ENCODE data around the gene ITM2C.

Gene ITM2C, protein sequence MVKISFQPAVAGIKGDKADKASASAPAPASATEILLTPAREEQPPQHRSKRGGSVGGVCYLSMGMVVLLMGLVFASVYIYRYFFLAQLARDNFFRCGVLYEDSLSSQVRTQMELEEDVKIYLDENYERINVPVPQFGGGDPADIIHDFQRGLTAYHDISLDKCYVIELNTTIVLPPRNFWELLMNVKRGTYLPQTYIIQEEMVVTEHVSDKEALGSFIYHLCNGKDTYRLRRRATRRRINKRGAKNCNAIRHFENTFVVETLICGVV

GRCh38 chr2:230864605-230865306 is at the start of gene ITM2C:
Gene ITM2C (plus strand): TSS chr2:230864942. CDS start chr2:230865026, 84 bp downstream.
- DNase-seq (ENCODE audit: low read depth in 2 of 2): peak; percentile 51 to 68

- no peak for DNase-seq (ENCODE audit: low read depth in 2 of 2)
Measured at GRCh38 chr2:230815088-230815487, 49.7 kb upstream of the ITM2C start.

GRCh38 chr2:230816735-230817134 is 48.0 kb upstream of the ITM2C start:
- DNase-seq (ENCODE audit: low read depth in 2 of 2): no peak

GRCh38 chr2:230819433-230819832 is 45.3 kb upstream of the ITM2C start:
- DNase-seq (ENCODE audit: low read depth in 2 of 2): no peak

DNA sequence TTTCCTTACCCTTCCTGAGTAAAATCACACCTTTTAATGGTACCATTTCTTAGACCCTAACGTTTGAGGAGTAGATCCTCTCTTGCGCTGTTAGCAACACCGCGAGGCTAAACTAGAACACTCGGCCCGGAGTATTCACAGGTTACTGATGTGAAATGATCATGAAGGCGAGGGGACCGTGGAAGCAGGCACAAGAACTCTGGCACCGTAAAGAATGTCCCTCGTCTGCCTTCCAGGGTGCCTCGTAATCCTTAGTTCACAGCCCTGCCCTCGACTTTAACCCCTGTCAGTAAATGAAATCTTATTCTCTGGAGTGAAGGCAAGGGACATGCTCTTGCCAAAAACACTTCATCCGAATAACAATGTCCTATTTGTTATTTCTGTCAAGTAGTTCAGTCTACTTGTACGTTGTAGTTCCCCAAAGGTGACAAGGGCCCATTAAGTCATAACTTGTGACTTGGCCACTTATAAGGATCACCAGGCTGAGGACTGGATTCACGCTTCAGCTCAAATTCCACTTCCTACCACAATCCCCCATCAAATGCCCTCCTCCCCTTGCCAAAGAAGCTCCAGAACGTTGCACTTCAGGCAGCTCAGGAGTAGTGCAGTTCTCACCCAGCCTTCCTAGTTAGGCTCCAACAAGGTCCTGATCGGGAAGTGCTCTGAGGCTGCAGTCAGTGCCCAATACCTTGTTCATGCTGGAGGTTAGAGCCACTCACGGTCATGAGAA is 43.3 kb upstream of the ITM2C start:
- DNase-seq (ENCODE audit: low read depth in 2 of 2): no peak

GRCh38 chr2:230821991-230822520 is 42.7 kb upstream of the ITM2C start:
- no peak for DNase-seq (ENCODE audit: low read depth in 2 of 2)

DNA sequence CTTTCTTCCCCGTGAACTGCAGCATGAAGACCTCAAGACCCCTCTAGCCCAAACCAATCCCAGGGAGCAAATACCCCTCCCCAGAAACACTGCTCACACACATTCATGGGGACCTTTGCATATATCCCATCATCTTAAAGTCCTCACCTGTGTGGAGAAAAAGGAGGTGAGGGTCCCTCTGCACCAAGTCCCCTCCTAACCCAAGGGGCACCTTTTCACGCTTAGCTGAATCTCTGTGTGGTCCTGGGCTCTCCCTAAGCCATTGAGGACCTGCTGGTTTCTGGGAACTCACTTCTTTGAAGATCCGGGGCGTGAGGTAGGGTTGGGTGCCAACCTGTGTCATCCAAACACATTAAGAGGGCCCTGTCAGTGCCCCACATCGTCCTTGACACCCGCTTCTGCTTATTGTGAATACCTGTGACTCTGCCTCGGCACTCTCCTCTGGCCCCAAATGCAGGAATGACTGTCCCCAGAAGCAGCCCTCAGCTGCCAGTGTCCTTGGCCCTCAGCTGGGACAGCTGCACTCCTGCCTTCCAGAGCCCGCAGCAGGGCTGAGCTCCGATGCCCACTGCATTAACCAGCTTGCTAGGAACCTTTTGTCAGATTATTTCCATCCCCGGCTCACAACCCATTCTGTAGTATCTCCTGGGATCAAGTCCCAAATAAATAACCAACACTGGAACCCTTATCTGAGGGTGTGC is 41.3 kb upstream of the ITM2C start:
- no peak for DNase-seq (ENCODE audit: low read depth in 2 of 2)

- DNase-seq (ENCODE audit: low read depth in 2 of 2): peak; percentile 11 to 54
Measured at GRCh38 chr2:230824406-230824978, 40.2 kb upstream of the ITM2C start.

DNA sequence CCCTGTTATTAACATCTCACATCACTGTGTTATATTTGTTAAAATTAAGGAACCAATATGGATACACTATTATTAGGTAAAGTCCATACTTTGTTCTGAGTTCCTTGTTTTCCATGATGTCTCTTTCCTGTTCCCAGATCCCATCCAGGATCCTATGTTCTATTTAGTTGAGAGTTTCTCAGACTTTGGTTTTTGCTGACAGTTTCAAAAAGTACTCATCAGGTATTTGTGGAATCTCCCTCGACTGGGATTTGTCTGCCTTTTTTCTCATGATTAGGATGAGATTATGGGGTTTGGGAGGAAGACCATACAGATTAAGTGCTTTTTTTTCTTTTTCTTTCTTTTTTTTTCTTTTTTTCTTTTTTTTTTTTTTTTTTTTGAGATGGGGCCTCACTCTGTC is 39.4 kb upstream of the ITM2C start:
- DNase-seq (ENCODE audit: low read depth in 2 of 2): no peak

- DNase-seq (ENCODE audit: low read depth in 2 of 2): no peak
Measured at GRCh38 chr2:230827774-230828271, 36.9 kb upstream of the ITM2C start.

- DNase-seq (ENCODE audit: low read depth in 2 of 2): peak in 1 of 2 donors; percentile 12
Measured at GRCh38 chr2:230828272-230828961, 36.3 kb upstream of the ITM2C start.

GRCh38 chr2:230829293-230829692 is 35.4 kb upstream of the ITM2C start:
- DNase-seq (ENCODE audit: low read depth in 2 of 2): no peak

DNA sequence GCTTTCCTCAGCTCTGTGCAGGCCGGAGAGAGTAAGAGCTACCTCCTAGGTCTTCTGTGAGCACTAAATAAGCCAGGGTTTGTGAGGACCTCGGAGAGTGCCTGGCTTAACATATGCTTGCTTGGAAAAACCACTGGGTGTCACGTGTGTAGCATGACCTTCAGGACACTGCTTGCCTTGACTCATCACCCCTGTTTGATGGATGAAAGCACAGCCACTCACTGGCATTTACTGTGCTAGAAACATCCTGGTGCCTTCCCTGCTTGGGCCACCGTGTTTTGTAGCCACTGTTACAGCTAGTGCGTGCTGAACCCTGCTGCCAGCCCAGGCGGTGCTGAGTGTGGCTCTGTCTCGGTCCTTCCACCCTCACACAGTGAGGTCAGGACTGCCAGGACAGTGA is 34.8 kb upstream of the ITM2C start:
- no peak for DNase-seq (ENCODE audit: low read depth in 2 of 2)

- no peak for DNase-seq (ENCODE audit: low read depth in 2 of 2)
Measured at GRCh38 chr2:230830428-230830827, 34.3 kb upstream of the ITM2C start.

GRCh38 chr2:230840301-230840700 is 24.4 kb upstream of the ITM2C start:
- no peak for DNase-seq (ENCODE audit: low read depth in 2 of 2)

GRCh38 chr2:230842473-230842872 is 22.3 kb upstream of the ITM2C start:
- no peak for DNase-seq (ENCODE audit: low read depth in 2 of 2)

DNA sequence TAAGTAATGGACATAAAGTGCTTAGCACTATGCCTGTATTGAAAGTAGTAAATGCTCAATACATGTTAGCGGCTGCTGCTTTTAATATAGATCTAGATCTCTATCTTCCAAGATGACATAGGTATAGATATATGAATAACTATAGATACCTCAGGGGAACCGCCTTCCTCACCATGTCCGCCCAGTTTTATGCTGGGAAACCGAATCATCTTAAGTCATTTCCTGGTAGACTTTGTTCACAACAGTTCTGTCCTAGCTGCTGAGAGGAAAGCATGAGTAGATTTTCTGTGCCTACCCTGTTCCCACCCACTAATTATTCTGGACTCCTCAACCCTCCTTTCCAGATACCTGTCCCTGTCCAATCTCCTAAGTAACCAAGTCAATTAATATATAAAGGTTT is 21.6 kb upstream of the ITM2C start:
- no peak for DNase-seq (ENCODE audit: low read depth in 2 of 2)

GRCh38 chr2:230846360-230846759 is 18.4 kb upstream of the ITM2C start:
- DNase-seq (ENCODE audit: low read depth in 2 of 2): no peak

- peak; percentile 90 to 95 for DNase-seq (ENCODE audit: low read depth in 2 of 2)
Measured at GRCh38 chr2:230847883-230848388, 16.8 kb upstream of the ITM2C start.

DNA sequence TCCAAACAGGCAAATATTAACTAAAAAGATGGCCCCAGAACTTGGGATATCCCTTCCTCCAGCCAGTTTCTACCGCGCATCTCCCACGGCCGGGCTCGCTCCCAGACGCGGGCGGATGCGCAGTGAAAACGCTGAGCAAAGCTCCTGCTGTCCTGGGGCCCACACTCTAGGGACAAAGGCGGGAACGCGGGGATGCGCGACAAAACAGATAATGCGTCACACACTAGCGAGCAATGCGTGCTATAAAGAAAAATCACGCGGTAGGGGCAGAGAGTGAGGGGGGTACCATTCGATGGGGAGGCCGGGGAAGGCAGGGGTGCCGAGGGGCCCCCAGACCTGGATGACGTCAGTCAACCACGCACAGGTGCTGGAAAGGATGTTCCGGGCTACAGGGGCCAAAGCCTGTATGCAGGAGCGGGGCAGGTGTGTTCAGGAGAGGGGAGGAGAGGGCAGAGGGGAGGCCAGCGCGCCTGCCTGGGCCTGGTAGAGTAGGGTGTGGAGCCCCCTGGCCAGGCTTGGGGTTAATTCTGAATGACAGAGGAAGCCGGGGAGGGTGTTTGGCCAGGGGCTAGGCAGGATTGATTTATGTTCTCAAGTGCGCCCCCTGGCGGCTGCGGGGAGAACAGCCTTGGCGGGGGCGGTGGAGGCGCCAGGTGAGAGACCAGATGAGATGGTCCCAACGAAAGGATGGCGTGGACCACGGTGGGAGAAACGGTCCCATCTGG is 14.9 kb upstream of the ITM2C start:
- DNase-seq (ENCODE audit: low read depth in 2 of 2): peak; percentile 62 to 67
